Left renal pelvis (tissue), 4 donors: ENCODE measurements around the gene KBTBD3. TPM values are rescaled to one million over a fixed set of nuclear protein-coding genes. Genes with fewer than 3 reads are reported as not detected.
"Not testable (repeated sequence)": the region's sequence is repeated elsewhere in the genome, so short reads cannot be mapped to it uniquely, and the experiment has no call there.

ENCODE experiments used
- DNase-seq, 4 donors: peaks; one replicate each; pipeline ENCODE4 v3.0.0-alpha.2; 2013; ENCODE audit warnings: low read depth in 4 of 4, low spot score in 3 of 4
- polyA plus RNA-seq, 4 donors: library from polyadenylated mRNA; unstranded; fragments of 120-200 nt; gene quantifications; one replicate each; pipeline ENCODE4 v1.2.1, GENCODE V29; 2013; ENCODE audit not compliant: insufficient read length in 4 of 4

KBTBD3 gene
- polyA plus RNA-seq, 4 donors: 5.5 to 13.2 (median 10.8) TPM

DNA sequence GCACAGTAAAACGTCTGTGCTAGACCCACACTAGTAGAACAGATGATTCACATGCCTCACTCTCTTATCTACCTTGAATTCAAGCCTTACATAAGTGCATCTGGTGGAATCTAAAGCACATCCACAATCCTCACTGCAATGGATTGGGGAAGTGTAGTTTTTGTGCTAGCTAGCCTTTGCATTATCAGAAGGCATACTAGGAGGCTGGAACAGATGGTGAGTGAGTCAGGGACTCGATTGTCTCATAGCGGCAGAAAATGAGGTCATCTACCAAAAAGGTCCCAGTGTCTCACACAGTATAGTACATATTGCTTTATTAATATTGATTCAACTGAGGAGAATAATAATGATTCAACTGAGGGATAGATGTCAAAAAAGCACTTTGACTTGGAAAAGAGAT is 64.4 kb downstream of the KBTBD3 start:
- DNase-seq: no peak

DNA sequence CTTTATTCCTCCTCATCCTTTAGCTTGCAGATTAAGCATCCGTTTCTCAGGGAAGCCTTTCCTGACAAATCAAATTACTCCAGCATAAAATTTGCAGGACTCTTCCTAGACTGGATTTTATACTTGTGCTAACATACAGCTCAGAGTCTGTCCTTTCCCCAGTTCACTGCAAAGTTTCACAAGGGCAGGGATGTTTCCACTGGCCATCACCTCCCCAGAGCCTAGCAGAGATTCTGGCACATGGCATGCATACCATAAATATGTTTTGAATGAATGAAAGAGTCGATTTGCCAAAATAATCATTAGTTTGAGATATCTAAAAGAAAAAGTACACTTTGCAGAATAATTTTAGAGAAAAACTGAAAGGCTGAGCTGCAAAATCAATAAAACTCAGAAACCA is 65.7 kb downstream of the KBTBD3 start:
- DNase-seq: no peak

DNA sequence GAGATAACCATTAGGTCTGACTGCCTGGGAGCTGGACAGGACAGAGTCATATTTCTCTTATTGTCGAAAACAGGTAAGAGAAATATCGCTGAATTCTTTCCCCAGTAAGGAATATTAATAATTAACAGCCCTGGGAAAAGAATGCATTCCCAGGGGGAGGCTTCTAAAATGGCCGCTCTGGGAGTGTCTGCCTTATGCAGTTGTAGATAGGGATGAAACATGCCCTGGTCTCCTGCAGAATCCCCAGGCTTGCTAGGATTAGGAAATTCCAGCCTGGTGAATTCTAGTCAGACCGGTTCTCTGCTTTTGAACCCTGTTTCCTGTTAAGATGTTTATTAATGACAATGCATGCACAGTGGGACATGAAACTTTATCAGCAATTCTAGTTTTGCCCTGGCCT is 74.1 kb downstream of the KBTBD3 start:
- not testable (repeated sequence) for DNase-seq

DNA sequence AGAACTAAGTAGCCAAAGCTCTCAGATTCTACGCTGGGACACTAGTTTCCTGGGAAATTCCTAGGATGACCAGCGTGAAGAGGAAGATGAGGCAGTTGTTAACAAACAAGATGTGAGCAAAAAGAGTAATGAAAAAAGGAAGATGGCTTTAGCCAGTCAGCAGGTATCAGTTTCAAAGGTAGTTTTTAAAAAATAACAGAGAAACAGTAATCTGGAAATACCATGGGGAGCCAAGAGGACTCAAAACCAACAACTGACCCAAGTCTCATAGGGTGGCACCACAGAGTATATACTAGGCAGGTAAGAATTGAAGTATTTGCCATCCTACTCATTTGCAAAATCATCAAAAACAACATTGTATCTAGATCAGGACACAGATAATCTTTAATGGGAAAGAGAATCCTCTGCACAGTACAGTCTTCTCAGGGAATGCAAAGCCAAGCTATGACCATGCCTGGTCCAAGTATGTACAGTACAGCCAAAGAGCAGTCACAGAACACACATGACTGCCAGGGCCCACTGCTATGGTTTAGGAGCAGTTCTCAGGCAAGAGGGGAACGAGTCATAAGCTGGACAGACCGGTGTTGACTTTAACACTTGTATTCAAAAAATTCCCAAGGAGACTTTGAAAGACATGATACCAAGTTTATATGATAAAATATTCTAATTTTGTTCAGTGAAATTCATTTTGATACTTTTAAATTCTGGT is 75.7 kb downstream of the KBTBD3 start:
- DNase-seq: no peak

Other genes with a start within 250 kb of the KBTBD3 start
- gene MSANTD4, start 55.1 kb downstream of the KBTBD3 start, polyA plus RNA-seq: 10 to 100 TPM; 21.7 to 35.8 (median 31.9) TPM
- 10 to 100 TPM; 50.7 to 91.5 (median 80.5) TPM for gene AASDHPPT, start 315 bp upstream of the KBTBD3 start, polyA plus RNA-seq